CD4-positive, alpha-beta T cell treated with Interleukin-10 for 1 hour (primary cell): Measurements from ENCODE around the gene GNPDA1.

Source experiments
- DNase-seq: peaks from one replicate; pipeline ENCODE4 v3.0.0-alpha.2; 2020

Gene GNPDA1

DNA sequence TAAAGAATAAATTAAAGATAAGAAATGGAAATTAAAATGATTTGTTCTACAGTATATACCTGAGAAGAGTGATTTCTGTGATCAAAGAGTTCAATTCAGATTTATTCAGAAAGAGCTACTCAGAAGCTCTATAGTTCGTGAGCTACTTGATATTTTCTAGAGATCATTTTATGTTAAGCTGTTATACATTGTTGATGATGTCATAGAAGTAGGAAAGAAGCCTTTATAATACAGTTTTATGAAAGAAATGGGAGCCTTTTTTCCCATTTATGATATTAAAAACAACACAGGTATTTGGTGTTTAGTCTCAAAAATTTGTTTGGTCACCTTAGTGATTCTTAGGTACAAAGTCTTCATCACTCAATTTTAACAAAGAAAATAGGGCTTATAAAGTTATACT is 23.1 kb downstream of the GNPDA1 start:
- DNase-seq = no peak

- no peak for DNase-seq
Observed at GRCh38 chr5:141986072-141986471, 26.8 kb downstream of the GNPDA1 start.

- DNase-seq = no peak
Observed at GRCh38 chr5:141982626-141983025, 30.2 kb downstream of the GNPDA1 start.

DNA sequence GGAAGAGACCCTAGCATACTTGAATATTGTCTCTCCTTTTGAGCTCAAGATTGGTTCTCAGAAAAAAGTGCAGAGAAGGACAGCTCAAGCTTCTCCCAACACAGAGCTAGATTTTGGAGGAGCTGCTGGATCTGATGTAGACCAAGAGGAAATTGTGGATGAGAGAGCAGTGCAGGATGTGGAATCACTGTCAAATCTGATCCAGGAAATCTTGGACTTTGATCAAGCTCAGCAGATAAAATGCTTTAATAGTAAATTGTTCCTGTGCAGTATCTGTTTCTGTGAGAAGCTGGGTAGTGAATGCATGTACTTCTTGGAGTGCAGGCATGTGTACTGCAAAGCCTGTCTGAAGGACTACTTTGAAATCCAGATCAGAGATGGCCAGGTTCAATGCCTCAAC is 34.4 kb downstream of the GNPDA1 start:
- DNase-seq = no peak

DNA sequence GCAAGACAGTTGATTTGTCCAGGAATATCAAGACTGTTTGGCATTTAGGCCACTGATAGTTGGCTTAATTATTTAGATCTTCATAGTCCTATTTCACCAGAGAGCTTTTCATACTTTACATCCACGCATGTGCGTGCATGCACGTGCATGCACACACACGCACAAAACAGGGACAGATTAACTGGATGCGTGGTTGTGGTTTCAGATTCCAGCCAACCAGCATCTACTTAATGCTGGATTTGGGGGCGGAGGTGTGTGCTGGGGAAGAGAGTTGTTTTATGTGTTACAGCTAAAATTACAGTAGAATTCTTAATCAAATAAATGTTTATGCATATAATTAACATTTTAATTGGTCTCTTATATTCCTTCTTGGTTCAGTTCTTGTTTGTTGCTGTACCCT is 36.7 kb downstream of the GNPDA1 start:
- no peak for DNase-seq

GRCh38 chr5:141973871-141974595 is 38.8 kb downstream of the GNPDA1 start:
- DNase-seq = no peak

GRCh38 chr5:141969783-141970771 is 42.8 kb downstream of the GNPDA1 start:
- no peak for DNase-seq

GRCh38 chr5:141968914-141969608 is 43.8 kb downstream of the GNPDA1 start, which contains the start of gene RNF14:
Gene RNF14 (plus strand): TSS chr5:141969105. CDS start chr5:141973589, 4,484 bp downstream.
- DNase-seq = peak; percentile 94

- DNase-seq = no peak
Observed at GRCh38 chr5:141966963-141967333, 45.9 kb downstream of the GNPDA1 start.

DNA sequence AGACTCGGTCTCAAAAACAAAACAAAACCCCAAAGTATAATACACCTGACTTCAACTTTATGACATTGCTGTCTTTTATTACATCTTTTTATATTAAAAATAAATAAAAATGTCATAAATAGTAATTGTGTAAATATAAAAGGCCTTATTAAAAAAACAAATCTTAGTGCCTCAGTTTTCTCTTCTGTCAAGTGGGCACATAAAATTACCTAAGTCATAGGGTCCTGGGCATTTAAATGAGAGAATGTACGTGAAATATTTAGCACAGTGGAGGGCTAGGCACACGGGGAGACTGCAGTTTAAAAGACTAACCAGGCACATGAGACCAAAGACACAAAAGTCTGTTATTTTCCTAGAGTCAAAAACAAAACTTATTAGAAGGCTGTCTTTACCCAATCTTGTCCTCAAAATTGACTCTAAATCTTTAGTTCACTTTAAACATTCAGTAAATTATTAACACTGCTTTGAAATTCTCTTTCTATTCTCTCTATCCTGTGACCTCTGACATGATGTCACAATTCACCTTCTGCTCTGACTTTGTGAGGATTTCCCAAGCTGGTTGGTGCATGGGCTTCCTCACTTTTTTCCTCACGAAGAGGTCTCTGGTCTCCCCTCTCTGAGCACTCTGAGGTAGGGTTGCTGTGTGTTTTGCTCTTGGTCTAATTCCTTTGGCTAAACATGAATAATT is 46.4 kb downstream of the GNPDA1 start:
- DNase-seq = no peak

- no peak for DNase-seq
Observed at GRCh38 chr5:141965071-141965470, 47.8 kb downstream of the GNPDA1 start.

- no peak for DNase-seq
Observed at GRCh38 chr5:141963701-141964100, 49.1 kb downstream of the GNPDA1 start.

DNA sequence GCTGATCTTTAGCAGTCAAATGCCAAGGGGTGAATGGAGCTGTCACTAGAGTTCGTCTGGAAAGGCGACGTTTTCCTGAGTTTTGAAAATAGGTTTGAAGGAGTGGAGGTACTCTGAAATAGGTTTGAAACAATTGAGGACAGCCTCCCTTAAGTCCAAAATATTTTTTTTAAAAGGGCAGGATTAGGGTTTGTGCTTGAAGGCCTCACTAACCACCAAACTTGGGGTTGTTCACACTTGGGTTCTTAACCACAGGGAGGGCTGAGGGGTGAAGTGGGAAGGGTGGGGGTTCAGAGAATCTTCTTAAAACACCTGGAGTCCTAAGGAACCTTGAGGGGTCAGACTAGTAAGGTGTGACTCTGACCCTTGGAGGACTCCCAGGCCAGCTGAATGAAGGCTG is 51.4 kb downstream of the GNPDA1 start:
- no peak for DNase-seq

DNA sequence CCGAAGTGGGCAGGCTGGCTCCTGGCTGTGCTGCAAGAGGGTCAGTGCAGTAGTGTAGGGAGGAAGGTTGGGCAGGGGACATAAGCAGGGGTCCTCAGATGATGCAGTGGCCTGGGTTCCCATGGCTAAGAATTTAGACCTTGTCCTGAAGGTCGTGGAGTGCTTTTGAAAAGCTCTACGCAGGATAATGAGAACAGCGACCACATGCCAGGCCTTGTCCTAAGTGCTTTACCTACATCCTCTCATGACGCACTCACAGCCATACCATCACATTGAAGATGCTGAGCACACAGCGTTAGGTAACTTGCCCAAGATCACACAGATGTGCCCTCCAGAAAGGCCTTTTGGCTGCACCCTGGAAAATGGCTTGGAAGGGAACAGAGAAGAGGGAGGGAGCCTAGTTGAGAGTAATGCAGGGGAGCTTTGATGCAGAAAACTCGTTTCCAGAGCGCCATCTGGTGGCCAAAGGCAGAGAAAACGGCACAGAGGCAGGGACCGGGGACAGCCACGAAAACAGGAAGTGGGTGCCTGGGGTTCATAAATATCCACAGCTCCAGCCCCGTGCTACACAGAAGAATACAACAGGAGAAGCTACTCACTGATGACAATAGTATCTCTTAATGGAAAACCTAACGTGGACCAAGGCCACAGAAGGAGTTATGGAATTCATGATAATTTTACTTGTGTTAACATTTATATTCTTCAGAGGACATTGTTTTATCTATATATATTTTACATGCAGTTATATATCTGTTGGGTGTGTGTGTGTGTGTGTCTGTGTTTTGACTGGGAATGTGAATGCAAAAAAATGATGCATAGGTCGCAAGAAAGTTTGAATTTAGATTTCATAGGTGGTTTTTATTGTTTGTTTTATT is 52.1 kb downstream of the GNPDA1 start:
- DNase-seq = peak; percentile 92

DNA sequence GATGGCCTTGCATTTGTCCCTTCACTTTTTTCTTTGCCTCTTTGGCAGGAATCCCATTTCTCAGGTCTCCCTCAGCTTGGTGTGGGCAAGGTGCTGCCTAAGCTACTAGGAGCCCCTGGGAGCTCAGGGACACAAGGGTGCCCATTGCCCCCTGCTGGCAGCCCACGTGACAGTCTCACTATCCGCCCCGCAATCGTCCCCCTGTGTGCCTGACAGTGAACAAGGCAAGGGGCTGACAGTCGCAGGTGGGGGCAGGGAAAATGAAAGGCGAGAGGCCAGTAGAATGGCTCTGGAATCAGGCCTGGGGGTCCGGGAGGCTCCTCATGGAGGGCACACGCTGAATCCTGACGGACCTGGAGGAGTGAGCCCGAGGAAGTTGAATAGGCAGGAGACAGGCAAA is 52.8 kb downstream of the GNPDA1 start:
- peak; percentile 26 for DNase-seq

DNA sequence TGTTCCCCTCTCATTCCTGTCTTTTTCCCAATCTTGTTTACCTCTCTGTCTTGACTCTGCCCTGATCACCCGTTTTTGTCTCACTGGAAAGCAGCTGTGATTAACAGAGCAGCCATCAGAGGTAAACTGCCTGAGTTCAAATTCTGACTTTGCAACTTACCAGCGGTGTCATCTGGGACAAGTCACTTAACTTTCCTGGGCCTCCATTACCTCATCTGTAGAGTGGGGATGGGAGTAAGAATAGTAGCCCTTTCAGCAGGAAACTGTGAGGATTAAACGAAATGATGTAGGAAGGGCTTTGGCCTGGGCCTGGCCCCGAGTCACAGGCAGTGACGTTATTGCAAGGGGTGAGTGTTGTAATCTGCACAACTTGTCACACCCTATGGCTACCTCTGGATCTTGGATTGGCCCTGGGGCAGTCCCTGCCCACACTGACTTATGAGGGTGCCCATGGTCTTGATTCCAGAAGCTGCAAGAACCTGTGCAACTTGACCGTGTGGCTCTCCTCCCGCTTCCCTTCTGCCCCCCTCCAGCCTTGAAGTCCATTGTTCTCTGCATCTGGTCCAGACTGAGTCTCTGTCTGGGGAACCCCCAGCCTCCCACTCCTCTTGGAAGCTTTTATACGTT is 54.2 kb downstream of the GNPDA1 start:
- no peak for DNase-seq

DNA sequence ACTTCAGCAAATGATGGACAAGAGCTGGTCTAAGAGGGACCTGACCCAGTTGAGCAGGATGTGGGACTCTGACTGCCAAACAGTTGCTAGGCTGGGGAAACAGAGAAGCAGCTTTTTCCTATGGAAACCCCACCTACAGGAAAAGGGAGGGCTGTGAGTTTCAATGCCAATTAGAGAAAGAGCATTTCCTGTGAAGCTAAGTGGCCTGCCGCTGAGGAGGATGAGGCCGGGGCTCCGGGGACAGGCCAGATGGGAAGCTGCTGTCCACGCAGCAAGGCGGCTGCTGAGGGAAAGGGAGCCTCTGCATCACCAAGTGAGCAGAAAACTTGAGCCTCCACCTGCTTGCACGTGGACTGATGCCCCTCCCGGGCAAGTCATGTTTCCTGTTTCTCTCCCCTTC is 54.7 kb downstream of the GNPDA1 start, which contains the start of gene PCDH12:
Gene PCDH12 (minus strand): TSS at position 90 of the 400 bp plus-strand sequence. CDS start 351 bp downstream, outside the sequence.
- DNase-seq = peak; percentile 11

DNA sequence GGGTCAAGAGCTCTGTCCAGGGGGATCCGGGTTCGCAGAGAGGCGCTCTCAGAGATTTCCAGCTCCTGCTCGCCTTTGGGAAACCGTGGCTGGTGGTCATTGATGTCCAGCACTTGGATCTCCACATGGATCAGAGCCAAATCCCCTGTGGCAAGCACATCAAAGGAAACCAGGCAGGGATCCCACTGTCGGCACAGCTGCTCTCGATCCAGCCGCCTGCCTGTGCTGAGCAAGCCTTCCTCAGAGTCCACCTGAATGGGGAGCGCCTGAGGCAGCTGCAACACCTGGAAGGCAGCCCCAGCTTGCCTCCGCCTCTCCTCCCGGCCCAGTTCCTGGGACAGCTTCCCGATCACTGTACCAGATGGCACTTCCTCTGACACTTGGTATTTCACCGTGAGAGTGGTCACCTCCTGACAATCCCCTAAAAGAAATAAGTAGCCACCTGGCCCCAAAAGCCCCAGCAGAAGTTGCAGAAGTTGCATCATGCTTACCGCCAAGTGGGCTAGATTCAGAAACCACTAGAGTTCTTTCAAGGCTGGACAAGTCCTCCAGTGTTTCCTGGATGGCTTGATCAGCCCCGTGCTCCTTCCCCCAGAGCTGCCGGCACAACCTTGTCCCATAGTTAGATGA is 55.3 kb downstream of the GNPDA1 start:
- DNase-seq = no peak

DNA sequence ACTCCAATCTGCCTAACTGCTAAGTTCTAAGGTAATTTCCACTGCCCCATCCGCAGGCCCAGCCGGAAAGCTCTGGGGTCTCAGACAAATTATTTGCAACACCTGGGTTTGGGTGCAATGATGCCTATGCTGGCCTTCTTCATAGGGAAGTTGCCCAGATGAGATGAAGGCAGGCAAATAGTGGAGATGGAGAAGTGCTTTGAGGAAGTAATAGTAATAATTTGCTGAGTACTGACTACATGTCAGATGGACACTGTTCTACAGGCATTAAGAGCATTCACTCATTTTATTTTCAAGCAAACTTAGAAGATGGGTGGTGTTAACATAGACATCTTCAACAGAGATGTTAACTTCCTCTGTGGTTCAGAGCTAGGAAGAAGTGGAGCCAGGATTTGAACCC is 58.6 kb downstream of the GNPDA1 start:
- DNase-seq = no peak

- DNase-seq = no peak
Observed at GRCh38 chr5:141952020-141952419, 60.8 kb downstream of the GNPDA1 start.
